ENCODE data around the gene NHERF1. TPM values are rescaled to one million over a fixed set of nuclear protein-coding genes. Genes with fewer than 3 reads are reported as not detected.

The NHERF1 gene
- total RNA-seq, 1 experiment from 2014 or later = 218 TPM

- BruUV-seq (replicated peaks) = no TSS peak
- Histone ChIP-seq H3K9me3 (no peaks in the 10 kb centered on the region), H3K4me1 (no peaks in the 10 kb centered on the region), H3K27me3 (replicated peaks; ENCODE audit: control insufficient read depth, insufficient read depth, low read length) (no peaks in the 10 kb centered on the region), H3K4me3 (ENCODE audit: low read depth, low read length) (no peak overlapping the region), H3K36me3 (ENCODE audit: control insufficient read depth, insufficient read depth, low read length) (peaks cover 1% of the 10 kb centered on the region; the same call in 1 of the 2 replicates)
- H3K9me3 Mint-ChIP-seq (ENCODE audit: unreplicated experiment) = no peaks in the 10 kb centered on the region
- POLR2A ChIA-PET = no interaction called here
- no peaks in the 10 kb centered on the region for H3K27me3 Mint-ChIP-seq (ENCODE audit: insufficient read depth, unreplicated experiment)
- H3K36me3 Mint-ChIP-seq (ENCODE audit: insufficient read depth, unreplicated experiment) = peaks cover 9% of the 10 kb centered on the region
- no peak for DNase-seq
- CTCF ChIA-PET = interaction anchor here (0.6 kb wide), 1 partner anchor 82 kb away, joined by 3 read pairs; no protein-coding TSS in a partner anchor
- H3K4me3 Mint-ChIP-seq (ENCODE audit: unreplicated experiment) = no peak overlapping the region
- no peak overlapping the region for H3K27ac Mint-ChIP-seq (ENCODE audit: unreplicated experiment)
- intact Hi-C loops (cut with micrococcal nuclease; ENCODE audit: unreplicated experiment) = no loop called here
- no peak for TF ChIP-seq CTCF (IDR thresholded peaks at IDR 0.05; ENCODE audit: insufficient read depth in 1 of 2, low read depth in 1 of 2, low read length in 1 of 2, severe bottlenecking in 1 of 2, unreplicated experiment in 1 of 2)
- no peaks in the 10 kb centered on the region for H3K4me1 Mint-ChIP-seq (ENCODE audit: low read depth, unreplicated experiment)
Measured at GRCh38 chr17:74799097-74799496, 50.7 kb downstream of the NHERF1 start.

GRCh38 chr17:74800531-74800930, 52.1 kb downstream of the NHERF1 start:
- no peak for TF ChIP-seq CTCF (IDR thresholded peaks at IDR 0.05; ENCODE audit: insufficient read depth in 1 of 2, low read depth in 1 of 2, low read length in 1 of 2, severe bottlenecking in 1 of 2, unreplicated experiment in 1 of 2)
- Mint-ChIP-seq H3K9me3 (ENCODE audit: unreplicated experiment) (no peaks in the 10 kb centered on the region), H3K27ac (ENCODE audit: unreplicated experiment) (no peak overlapping the region), H3K27me3 (ENCODE audit: insufficient read depth, unreplicated experiment) (no peaks in the 10 kb centered on the region), H3K36me3 (ENCODE audit: insufficient read depth, unreplicated experiment) (peaks cover 9% of the 10 kb centered on the region), H3K4me1 (ENCODE audit: low read depth, unreplicated experiment) (no peaks in the 10 kb centered on the region), H3K4me3 (ENCODE audit: unreplicated experiment) (no peak overlapping the region)
- H3K27me3 ChIP-seq (replicated peaks; ENCODE audit: control insufficient read depth, insufficient read depth, low read length) = no peaks in the 10 kb centered on the region
- intact Hi-C loops (cut with micrococcal nuclease; ENCODE audit: unreplicated experiment) = no loop called here
- ChIA-PET CTCF (no interaction called here), POLR2A (no interaction called here)
- DNase-seq = no peak
- peaks cover 2% of the 10 kb centered on the region; the same call in 1 of the 2 replicates for H3K36me3 ChIP-seq (ENCODE audit: control insufficient read depth, insufficient read depth, low read length)
- no TSS peak for BruUV-seq (replicated peaks)
- H3K4me1 ChIP-seq = no peaks in the 10 kb centered on the region
- H3K9me3 ChIP-seq = no peaks in the 10 kb centered on the region
- H3K4me3 ChIP-seq (ENCODE audit: low read depth, low read length) = no peak overlapping the region

DNA sequence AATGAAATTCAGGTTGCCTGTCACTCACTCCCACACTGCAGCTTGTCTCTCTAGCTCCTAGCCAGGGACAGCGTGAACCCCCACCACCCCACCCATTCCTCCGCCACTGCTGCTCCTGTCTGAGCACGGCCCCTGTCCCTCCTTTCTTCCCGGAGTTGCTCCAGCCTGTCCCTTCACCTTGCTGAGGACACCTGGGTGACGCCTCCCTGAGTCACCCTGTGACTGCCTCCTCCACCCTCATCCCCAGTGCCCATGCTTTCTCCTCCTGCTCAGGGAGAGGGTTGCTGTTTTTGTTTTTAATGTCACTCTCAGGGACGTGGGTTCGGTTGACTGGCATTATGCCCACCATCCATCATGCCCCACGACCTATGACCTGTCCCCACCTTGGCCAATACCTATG, 53.5 kb downstream of the NHERF1 start:
- ChIA-PET POLR2A (no interaction called here), CTCF (interaction anchor here (0.5 kb wide), 1 partner anchor 65 kb away, joined by 3 read pairs; no protein-coding TSS in a partner anchor)
- Mint-ChIP-seq H3K27ac (ENCODE audit: unreplicated experiment) (peak overlapping the region; percentile 65), H3K4me3 (ENCODE audit: unreplicated experiment) (no peak overlapping the region), H3K9me3 (ENCODE audit: unreplicated experiment) (no peaks in the 10 kb centered on the region), H3K36me3 (ENCODE audit: insufficient read depth, unreplicated experiment) (peaks cover 9% of the 10 kb centered on the region), H3K27me3 (ENCODE audit: insufficient read depth, unreplicated experiment) (no peaks in the 10 kb centered on the region), H3K4me1 (ENCODE audit: low read depth, unreplicated experiment) (no peaks in the 10 kb centered on the region)
- Histone ChIP-seq H3K9me3 (no peaks in the 10 kb centered on the region), H3K4me3 (ENCODE audit: low read depth, low read length) (no peak overlapping the region), H3K4me1 (no peaks in the 10 kb centered on the region), H3K36me3 (ENCODE audit: control insufficient read depth, insufficient read depth, low read length) (peaks cover 2% of the 10 kb centered on the region; the same call in 1 of the 2 replicates), H3K27me3 (replicated peaks; ENCODE audit: control insufficient read depth, insufficient read depth, low read length) (no peaks in the 10 kb centered on the region)
- DNase-seq = no peak
- intact Hi-C loops (cut with micrococcal nuclease; ENCODE audit: unreplicated experiment) = no loop called here
- TF ChIP-seq CTCF (IDR thresholded peaks at IDR 0.05; ENCODE audit: insufficient read depth in 1 of 2, low read depth in 1 of 2, low read length in 1 of 2, severe bottlenecking in 1 of 2, unreplicated experiment in 1 of 2) = no peak
- BruUV-seq (replicated peaks) = no TSS peak
